ENCODE measurements around the gene TEKT5.
"Not testable (repeated sequence)": the region's sequence is repeated elsewhere in the genome, so short reads cannot be mapped to it uniquely, and the experiment has no call there.

Gene TEKT5

DNA sequence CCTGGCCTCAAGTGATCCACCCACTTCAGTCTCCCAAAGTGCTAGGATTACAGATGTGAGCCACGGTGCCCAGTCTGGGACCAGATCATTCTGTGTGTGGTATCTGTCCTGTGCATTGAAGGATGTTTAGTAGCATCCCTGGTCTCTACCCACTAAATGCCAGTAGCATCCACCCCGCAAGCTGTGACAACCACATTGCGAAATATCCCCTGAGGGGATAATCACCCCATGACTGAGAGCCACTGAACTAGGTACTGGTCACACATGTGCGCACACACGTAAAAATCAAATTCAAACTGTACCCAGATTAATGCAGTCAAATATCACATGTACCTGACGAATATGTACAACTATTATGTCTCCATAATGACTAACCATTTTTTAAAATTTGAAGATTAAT, 35.8 kb downstream of the TEKT5 start:
- DNase-seq (ENCODE audit: low spot score) = no peak

DNA sequence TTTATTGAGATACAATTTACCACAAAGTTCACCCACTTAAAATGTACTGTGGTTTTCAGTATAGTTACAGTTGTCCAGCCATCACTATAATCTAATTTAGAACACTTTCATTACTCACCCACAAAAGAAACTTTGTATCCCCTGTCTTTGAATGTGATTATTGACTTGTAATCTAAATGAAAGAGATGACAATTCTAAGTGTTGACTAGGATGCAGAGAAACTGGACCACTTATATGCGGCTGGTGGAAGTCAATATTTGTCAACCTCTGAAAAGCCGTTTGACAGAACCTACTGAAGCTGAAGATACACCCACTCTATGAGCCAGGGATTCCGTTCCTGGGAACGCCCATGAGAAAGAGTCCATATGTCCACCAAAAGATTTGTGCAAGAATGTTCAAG, 36.8 kb downstream of the TEKT5 start:
- no peak for DNase-seq (ENCODE audit: low spot score)

DNA sequence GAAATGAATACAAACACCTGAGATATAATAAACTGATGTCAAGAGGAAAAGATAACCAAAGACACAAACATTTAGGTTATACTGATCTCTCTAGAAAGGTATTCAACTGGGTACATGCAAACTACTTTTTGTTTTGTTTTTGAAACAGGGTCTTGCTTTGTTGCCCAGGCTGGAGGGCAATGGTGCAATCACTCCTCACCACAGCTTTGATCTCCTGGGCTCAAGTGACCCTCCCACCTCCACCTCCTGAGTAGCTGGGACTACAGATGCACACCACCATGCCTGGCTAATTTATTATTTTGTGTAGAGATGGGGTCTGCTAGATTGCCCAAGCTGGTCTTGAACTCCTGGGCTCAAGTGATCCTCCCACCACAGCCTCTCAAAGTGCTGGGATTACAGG, 38.1 kb downstream of the TEKT5 start:
- no peak for DNase-seq (ENCODE audit: low spot score)

DNA sequence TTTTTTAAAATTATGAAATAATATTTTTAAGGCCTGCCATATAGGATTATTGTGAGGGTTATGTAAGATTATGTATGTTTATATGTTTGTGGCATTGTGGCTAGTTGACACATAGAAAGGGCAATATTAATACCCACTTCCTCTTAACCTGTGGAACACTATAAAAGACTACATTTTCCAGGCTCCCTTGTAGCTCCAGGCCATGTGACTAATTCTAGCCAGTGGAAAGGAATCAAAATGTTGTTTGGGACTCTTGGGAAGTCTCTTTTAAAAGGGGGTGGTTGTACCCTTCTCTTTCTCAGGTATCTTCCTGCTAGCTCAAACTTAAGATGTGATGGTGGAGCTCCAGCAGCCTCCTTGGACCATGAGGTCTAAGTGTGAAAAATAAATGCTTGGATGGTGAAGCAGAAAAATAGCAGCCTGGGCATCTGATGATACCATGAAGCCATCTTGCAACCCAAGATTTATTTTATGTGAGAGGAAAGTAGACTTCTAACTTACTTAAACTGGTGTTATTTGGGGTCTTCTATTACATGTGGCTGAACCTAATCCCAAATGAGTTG, 39.2 kb downstream of the TEKT5 start:
- no peak for DNase-seq (ENCODE audit: low spot score)

DNA sequence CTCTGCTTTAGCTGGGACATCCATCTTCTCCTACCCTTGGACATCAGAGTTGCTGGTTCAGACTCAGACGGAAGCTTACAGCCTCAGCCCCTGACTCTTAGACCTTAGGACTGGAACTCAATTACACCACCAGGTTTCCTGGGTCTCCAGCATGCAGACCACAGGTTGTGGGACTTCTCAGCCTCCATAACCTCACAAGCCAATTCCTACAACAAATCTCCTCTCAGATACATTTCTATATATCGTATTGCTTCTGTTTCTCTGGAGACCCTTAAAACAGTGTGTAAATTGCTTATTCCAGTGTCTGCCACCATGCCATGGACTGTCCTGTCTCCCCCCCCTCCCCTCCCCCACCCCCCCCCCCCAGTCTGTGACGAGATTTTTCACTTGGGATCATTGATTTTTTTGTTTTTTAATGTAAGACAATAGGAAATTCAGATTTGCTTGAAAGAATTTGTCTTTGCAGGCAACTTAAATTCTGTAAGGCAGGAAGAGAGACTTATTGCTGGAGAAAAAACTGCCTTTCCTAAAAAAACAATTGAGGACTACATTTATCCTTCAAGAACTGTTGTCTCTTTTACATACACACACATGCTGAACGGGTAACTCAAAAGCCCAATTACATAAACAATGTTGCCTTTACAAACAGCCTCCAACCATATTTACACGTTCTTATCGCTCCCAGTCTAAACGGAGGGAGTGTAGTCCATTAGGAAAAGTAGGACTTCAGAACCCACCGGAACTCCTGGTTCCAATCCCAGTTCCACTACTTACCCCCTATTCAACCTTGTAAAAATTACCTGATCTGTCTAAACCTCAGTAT, 39.9 kb downstream of the TEKT5 start:
- DNase-seq (ENCODE audit: low spot score) = no peak

DNA sequence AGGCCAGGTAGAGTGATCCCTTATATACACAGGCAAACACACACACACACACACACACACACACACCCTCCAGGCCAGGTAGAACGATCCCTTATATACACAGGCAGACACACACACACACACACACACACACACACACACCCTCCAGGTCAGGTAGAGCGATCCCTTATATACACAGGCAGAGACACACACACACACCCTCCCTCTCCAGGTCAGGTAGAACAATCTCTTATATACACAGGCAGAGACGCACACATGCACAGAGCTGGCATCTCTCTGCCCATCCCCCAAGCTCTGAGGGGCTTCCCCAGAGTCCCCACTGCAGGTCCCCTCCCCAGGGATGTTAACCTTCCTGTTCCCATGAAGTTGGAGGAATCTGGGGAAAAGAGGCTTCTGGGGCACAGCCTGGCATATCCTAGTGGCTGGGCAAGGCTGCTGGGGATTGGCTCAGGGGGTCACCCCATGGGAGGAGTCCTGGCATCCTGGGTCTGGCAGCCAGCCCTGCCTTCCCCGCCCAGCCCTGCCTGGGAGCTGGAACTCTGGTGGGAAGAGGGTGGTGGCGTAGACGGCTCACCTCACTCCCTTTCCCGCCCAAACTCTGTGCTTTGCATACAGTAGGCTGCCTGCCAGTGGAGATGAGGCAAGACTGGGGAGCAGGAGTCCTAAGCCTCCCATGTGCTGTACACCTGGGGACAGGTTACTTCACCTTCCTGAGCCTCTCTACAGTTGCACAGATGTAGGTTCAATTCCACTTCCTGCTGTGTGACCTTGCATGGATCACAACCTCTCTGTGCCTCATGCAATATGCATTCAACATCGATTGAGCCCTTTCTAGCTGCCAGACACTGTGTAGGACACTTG, 41.8 kb downstream of the TEKT5 start:
- DNase-seq (ENCODE audit: low spot score) = no peak

DNA sequence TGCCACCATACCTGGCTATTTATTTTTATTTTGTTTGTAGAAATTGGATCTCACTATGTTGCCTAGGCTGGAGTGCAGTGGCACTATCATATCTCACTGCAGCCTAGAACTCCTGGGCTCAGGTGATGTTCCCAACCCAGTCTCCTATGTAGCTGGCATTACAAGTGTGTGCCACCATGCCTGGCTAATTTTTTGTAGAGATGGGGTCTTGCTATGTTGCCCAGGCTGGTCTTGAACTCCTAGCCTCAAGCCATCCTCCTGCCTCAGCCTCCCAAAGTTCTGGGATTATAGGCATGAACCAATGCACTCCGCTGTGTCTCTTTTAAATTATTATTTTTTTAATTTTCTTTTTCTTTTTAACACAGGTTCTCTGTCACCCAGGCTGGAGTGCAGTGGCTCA, 45.6 kb downstream of the TEKT5 start:
- DNase-seq (ENCODE audit: low spot score) = not testable (repeated sequence)

DNA sequence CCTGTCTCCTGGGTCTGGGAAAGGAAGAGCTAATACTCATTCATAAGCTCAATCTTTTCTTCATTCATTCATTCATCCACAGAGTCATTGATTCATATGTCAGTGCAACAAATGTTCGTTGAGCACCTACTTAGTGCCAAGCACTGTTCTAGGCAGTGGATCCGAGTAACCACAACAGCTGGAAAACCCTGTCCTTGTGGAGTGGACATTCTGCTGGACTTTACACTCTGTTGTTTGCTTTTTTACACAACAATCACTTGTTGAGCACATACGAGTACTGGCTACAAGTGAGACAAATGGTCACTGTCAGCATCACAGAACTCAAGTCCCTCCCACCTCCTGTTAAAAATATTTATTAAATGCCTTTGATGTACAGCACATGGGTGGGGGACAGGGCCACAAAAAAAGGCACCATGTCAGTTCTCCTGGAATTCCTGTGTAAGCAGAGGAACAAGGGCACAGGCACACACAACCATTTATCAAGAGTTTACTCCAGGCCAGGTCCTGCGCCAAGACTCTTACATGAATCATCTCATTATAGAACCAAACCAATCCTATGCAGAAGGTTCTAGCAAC, 46.9 kb downstream of the TEKT5 start:
- DNase-seq (ENCODE audit: low spot score) = no peak

DNA sequence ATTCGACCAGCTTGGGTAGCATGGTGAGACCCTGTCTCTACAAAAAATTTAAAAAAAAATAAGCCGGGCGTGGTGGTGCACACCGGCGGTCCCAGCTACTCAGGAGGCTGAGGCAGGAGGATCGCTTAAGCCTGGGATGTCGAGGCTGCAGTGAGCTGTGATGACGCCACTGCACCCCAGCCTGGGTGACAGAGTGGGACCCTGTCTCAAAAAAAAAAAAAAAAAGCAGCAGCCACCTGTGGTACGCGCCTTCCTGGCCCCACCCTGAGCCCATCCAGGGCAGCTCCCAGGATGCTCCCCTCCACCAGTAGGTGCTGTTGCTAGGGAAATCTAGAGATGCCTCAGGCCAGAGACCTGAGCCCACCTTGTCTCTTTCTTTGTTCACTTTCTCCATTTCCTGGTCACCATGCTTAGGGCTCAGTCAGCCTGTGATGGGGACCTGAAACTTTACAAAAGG, 47.4 kb downstream of the TEKT5 start:
- no peak for DNase-seq (ENCODE audit: low spot score)

DNA sequence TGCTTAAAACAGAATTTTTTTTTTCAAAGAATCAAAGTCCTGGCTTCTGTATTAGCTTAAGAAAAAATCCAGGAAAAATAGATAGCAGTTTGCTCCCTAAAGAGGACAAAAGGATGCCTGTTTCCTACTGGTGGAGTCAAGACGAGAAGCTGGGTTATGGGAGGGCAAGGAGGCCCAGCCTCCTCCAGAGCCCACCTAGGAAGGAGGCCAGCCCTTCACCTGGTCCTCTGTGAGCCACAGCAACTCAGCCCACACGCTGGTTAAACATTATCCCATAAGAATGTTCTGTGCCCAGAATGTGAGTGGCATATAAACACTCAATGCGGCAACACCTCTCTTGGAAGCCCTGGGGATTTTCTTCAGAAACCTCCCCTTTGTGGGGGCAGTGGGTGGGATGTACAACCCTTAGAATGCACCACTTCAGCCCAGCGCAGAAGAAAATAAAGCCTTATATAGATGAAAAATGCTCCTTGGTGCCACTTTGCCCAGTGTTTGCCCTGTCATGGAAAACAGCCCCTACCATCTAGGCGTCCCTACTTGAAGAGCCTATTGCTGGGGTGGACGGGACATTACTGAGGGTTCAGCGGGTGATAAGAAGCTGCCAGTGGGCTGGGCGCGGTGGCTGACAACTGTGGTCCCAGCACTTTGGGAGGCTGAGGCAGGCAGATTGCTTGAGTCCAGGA, 48.0 kb downstream of the TEKT5 start:
- DNase-seq (ENCODE audit: low spot score) = no peak

DNA sequence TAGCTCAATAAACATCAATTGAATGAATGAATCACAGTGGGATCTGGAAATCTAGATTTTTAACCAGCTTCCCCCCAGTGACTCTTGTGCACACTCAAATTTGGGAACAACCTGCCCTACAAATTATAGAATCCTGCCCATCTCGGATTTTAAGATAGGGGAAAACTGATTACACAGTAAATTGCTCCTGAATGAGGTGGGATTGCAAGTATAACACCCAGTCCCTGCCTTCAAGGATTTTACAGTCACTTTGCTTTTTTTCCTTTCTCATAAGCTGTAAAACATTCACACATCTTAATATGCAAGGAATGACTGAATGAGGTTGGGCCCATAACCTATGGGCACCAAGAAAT, 48.5 kb downstream of the TEKT5 start:
- DNase-seq (ENCODE audit: low spot score) = no peak

DNA sequence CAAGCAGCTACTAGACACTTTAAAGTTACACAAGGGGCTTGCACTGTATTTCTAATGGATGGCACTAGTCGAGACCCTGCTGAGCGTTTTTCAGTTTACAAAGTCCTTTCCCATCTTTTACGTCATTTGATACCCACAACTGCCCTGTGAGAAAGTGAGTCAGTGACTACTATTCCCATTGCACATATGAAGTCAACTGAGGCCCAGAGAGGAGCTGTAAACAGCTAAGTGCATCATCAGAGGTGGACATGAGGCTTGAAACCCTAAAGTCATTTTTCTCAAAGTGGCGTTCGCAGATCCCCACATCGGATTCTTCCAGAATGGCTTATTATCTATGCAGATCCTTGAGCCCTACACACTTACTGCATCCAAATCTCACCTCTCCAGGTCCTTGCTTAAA, 50.6 kb downstream of the TEKT5 start:
- no peak for DNase-seq (ENCODE audit: low spot score)

DNA sequence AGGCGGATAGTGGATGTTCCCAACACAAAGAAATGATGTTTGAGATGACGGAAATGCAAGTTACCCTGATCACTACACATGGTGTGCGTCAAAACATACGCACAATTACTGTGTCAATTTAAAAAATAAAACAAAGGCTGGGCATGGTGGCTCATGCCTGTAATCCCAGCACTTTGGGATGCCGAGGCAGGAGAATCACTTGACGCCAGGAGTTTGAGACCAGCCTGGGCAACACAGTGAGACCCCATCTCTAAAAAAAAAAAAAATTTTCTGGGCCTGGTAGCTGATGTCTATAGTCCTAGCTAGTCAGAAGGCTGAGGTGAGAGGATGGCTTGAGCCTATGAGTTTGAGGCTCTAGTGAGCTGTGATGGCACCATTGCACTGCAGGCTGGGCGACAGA, 51.8 kb downstream of the TEKT5 start:
- DNase-seq (ENCODE audit: low spot score) = no peak

DNA sequence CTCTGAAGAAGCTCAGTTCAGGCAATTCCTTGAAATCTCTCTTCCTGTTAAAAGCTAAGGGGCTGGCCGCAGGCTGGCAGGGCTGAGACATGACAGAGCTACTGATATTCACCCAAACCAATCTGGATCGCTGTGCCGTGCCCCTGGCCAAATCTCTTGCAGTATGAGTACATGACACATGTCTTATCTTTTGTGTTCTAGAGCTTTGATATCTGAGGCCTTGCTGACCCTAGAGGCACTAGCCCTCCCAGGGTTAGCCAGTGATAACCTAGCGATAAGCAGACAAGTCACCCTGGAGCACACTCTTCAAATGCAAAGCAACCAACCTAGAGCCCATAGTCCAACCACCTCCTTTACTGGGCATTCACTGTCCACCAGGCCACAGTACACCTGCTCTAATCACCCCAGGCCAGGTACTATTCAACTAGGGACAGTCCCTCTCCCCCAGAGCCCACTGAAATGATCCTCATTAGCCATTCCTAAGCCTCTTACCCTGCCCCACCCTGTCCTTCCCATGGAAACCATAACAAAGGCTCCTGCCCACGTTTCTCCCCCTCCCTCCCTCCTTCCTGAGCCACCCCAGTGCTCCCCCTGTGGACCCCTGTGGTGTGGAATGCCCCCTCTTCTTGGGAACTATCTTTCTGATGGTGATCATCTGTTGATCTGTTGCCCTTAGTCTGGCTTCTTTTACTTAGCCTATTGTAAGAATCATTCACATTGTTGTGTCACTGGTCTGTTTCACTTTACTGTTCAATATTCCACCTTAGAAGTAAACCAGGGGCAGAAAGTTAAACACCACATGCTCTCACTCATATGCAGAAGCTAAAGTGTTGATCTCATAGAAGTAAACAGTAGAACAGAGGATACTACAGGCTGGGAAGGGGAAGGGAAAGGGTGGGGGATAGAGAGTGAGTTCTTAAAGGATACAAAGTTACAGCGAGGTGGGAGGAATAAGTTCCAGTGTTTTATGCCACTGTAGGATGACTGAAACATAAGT, 52.5 kb downstream of the TEKT5 start:
- no peak for DNase-seq (ENCODE audit: low spot score)

DNA sequence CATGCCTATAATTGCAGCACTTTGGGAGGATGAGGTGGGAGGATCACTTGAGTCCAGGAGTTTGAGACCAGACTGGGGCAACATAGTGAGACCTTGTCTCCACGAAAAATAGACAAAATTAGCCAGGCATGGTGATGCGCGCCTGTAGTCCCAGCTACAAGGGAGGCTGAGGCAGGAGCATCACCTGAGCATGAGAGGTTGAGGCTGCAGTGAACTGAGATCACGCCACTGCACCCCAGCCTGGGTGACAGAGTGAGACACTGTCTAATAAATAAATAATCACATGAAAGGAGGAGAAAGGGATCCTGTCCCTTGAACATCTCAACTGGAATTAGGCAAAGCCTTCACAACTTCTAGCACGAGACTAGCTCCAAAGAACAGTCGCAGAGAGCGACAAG, 53.2 kb downstream of the TEKT5 start:
- DNase-seq (ENCODE audit: low spot score) = no peak

DNA sequence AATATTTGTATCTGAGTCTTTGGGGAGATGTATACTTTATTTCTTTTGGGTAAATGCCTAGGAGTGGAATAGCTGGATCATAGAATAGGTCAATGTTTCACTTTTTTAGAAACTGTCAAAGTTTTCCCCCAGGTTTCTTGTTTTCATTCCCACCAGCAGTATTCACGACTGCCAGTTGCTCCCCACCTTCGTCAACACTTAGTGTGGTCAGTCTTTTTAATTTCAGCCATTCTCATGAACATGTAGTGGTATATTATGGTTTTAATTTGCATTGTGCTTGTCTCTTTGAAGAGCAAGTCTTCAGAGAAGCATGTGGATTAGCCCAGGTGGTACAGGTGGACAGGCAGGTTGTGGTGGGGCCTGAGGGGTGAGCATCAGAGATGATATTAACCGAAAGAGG, 53.8 kb downstream of the TEKT5 start:
- no peak for DNase-seq (ENCODE audit: low spot score)

DNA sequence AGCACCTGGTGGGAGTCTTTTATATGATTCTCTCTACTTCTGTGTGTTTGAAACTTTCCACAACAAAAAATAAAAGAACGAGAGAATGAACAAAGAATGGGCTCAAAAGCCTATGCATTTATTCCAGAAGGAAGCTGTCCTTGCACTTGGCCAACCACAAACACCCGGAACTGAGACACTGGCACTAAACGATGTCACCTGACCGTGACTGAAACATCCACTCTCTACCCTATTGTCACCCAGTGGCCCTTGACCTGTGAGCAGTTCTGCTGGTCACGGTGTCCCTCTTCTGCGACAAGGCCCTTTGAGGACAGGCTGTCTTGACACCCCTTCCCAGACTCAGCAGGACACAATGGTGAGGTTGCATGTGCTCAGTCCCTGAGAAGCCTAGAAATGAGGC, 56.6 kb downstream of the TEKT5 start:
- no peak for DNase-seq (ENCODE audit: low spot score)

DNA sequence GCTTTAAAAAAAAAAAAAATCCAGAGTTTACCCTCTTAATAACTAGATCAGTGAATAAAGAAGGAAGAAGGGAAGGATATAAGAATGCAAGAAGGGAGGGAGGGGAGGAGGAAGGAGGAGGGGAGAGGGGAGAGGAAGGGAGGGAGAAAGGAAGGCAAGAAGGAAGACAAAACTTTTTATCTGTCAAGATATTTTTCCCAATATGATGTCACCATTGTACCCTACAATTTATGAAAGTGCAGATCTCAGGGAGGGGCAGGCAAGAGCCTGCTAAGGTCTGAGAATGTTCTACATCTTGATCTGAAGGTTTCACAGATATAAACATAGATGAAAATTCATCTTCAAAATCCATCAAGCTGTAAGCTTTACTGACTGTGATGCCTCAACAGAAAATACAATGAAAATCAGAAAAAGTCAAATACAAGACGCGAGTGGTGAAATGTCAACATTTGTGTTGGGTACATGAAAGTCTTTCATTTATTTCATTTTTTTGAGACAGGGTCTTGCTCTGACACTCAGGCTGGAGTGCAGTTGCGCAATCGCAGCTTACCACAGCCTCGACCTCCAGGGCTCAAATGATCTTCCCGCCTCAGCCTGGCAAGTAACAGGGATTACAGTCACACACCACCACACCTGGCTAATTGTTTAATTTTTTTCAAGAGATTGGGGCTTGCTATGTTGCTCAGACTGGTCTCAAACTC, 57.2 kb downstream of the TEKT5 start:
- no peak for DNase-seq (ENCODE audit: low spot score)

DNA sequence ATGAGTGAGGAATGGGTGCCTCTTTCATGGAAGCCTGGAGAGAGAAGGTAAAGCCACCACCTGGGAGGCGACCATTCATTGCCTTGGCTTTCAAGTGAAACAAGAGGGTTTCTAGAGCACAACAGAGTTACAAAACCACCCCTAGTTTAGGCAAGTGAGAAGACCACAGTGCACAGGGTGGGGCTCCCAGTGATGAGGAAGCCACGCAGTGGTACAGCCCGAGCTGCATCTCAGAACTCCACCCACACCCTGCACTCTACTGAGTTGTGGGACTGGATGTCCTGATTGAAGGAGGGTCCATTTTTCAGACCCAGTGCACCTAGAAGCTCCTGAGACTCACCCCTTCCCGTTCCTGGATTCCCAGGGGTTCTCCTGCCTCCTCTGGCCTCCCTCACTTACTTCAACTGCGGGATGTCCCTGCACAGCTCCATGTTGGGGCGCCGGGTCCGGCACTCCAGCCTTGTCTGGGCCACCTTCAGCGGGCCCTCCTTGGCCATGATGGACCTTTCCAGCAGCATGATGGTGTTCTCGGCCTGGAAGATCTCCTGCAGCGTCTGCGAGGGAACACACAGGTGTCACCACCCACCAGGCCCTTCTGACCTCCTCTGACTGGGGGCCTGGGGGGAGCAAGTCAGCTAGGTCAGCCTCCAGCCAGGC, 59.2 kb downstream of the TEKT5 start:
- DNase-seq (ENCODE audit: low spot score) = no peak

DNA sequence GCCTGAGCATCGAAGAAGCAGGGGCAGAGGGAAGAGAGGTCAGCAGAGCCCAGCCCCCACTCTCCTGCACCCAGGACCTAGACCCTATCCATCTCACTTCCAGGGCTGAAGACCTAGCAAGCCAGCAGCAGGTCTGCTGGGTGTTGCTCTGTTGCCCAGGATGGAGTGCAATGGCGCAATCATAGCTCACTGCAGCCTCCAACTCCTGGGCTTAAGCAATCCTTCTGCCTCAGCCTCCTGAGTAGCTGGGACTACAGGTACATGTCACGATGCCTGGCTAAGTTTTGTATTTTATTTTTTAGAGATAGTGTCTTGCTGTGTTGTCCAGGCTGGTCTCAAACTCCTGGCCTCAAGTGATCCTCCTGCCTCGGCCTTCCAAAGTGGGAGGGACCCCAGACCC, 61.3 kb downstream of the TEKT5 start:
- DNase-seq (ENCODE audit: low spot score) = not testable (repeated sequence)
